ENCODE measurements around the gene LPAR3.

DNA sequence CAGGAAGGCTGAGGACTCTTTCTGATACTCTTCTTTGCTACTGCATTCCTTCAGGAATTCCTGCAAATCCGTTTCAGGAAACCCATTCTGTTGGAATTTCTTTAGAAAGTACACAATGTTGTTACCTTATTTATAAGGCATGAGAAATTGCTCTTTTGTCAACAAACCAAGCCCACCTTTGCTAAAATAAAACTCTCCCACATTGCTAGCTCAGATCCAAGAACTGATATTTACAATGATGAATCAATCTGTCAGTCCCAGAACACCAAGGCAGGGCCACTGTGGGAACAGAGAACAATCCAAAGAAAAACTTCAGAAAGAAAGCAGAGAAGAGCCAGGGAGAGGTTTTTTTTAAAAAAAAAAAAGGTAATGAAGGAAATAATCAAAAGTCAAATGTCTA is 36.6 kb upstream of the LPAR3 start:
- TF ChIP-seq, protein P1, sequence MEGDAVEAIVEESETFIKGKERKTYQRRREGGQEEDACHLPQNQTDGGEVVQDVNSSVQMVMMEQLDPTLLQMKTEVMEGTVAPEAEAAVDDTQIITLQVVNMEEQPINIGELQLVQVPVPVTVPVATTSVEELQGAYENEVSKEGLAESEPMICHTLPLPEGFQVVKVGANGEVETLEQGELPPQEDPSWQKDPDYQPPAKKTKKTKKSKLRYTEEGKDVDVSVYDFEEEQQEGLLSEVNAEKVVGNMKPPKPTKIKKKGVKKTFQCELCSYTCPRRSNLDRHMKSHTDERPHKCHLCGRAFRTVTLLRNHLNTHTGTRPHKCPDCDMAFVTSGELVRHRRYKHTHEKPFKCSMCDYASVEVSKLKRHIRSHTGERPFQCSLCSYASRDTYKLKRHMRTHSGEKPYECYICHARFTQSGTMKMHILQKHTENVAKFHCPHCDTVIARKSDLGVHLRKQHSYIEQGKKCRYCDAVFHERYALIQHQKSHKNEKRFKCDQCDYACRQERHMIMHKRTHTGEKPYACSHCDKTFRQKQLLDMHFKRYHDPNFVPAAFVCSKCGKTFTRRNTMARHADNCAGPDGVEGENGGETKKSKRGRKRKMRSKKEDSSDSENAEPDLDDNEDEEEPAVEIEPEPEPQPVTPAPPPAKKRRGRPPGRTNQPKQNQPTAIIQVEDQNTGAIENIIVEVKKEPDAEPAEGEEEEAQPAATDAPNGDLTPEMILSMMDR (IDR thresholded peaks at IDR 0.05) = no peak
- no peak for TF ChIP-seq EZH2 (IDR thresholded peaks at IDR 0.05; ENCODE audit: borderline replicate concordance, insufficient read depth, low read depth, low read length, poor library complexity, severe bottlenecking)

Measured in B cell (primary cell).